Endodermal cell (in vitro differentiated cells): ENCODE measurements around the gene PCDH19. TPM values are rescaled to one million over a fixed set of nuclear protein-coding genes. Genes with fewer than 3 reads are reported as not detected.

Experiments used
- DNase-seq: peaks from one replicate; pipeline ENCODE4 v3.0.0-alpha.2; 2017
- H3K27ac ChIP-seq: 2 replicates; pipeline ENCODE4 v1.5.1; 2013; ENCODE audit warnings: mild to moderate bottlenecking, low read depth, low read length, moderate library complexity
- H3K27me3 ChIP-seq: 2 replicates; pipeline ENCODE4 v1.6.1; 2013; ENCODE audit warnings: mild to moderate bottlenecking, low read length, moderate library complexity; ENCODE audit not compliant: insufficient read depth, control insufficient read depth, poor library complexity, severe bottlenecking
- H3K36me3 ChIP-seq: 2 replicates; pipeline ENCODE4 v1.7.0; 2013; ENCODE audit warnings: mild to moderate bottlenecking, low read length, moderate library complexity; ENCODE audit not compliant: control insufficient read depth, insufficient read depth
- H3K4me1 ChIP-seq: one replicate; pipeline ENCODE4 v1.7.0; 2013; ENCODE audit warnings: low read length; ENCODE audit not compliant: control insufficient read depth, insufficient read depth
- H3K4me3 ChIP-seq: 2 replicates; pipeline ENCODE4 v1.5.1; 2013; ENCODE audit warnings: mild to moderate bottlenecking, low read length, moderate library complexity
- H3K9ac ChIP-seq: 2 replicates; pipeline ENCODE4 v1.6.1; 2013; ENCODE audit warnings: mild to moderate bottlenecking, low read length, moderate library complexity; ENCODE audit not compliant: poor library complexity, severe bottlenecking; ENCODE audit errors: extremely low read depth
- H3K9me3 ChIP-seq: 2 replicates; pipeline ENCODE4 v1.6.1; 2013; ENCODE audit warnings: mild to moderate bottlenecking, low read length, moderate library complexity; ENCODE audit not compliant: control insufficient read depth
- H3K27ac Mint-ChIP-seq: 2 replicates; pipeline ENCODE4 v1.8.0; 2020; ENCODE audit warnings: mixed read lengths
- H3K27me3 Mint-ChIP-seq: 2 replicates; pipeline ENCODE4 v1.8.0; 2021; ENCODE audit warnings: mild to moderate bottlenecking, mixed read lengths; ENCODE audit not compliant: insufficient read depth
- H3K36me3 Mint-ChIP-seq: 2 replicates; pipeline ENCODE4 v1.8.0; 2020; ENCODE audit warnings: low read depth, mixed read lengths
- H3K4me1 Mint-ChIP-seq: 2 replicates; pipeline ENCODE4 v1.8.0; 2020; ENCODE audit warnings: mixed read lengths
- H3K4me3 Mint-ChIP-seq: 2 replicates; pipeline ENCODE4 v1.8.0; 2020; ENCODE audit warnings: mild to moderate bottlenecking, moderate library complexity, mixed read lengths
- H3K9me3 Mint-ChIP-seq: 2 replicates; pipeline ENCODE4 v1.8.0; 2020; ENCODE audit warnings: mild to moderate bottlenecking, mixed read lengths
- CTCF ChIP-seq: fragments of 200-600 bp; sonication (generic); conservative IDR thresholded peaks from 2 replicates; pipeline ENCODE4 v1.5.0; 2021; ENCODE audit warnings: antibody characterized with exemption, mild to moderate bottlenecking
- WGBS, 2 experiments: methylation state at CpG; one replicate each; pipeline versions ENCODE4 v1.1.5 to v1.1.7; 2013; ENCODE audit warnings: missing lambda C conversion rate in 2 of 2, mixed read lengths in 1 of 2; ENCODE audit not compliant: insufficient coverage in 1 of 2, insufficient read length in 1 of 2; 5-methylcytosine and 5-hydroxymethylcytosine counted together
- total RNA-seq, 2 donors: library from RNA; stranded (reverse); fragmentation: NEBNext Ultra II Directional in 1 of 2; extraction: Animal tissue kit (Norgen Biotek cat#: 25700) in 1 of 2; gene quantifications; 2 replicates in 1 of 2; 3 replicates in 1 of 2; pipeline ENCODE4 v1.2.1, GENCODE V29; 2021

The PCDH19 gene
- total RNA-seq, 2 donors from 2014 or later = 0.20 to 1.5 TPM

GRCh38 chrX:100299559-100299958 is 110.5 kb downstream of the PCDH19 start:
- no peaks in the 10 kb centered on the region for H3K27me3 ChIP-seq
- WGBS, 2 experiments = 40 to 97% methylated on average over 1 to 2 of the region's 2 CpGs
- H3K9me3 Mint-ChIP-seq = no peaks in the 10 kb centered on the region
- H3K4me3 ChIP-seq = no peak overlapping the region
- H3K4me3 Mint-ChIP-seq = no peak overlapping the region
- no peaks in the 10 kb centered on the region for H3K9me3 ChIP-seq
- peaks cover 2% of the 10 kb centered on the region for H3K27me3 Mint-ChIP-seq
- no peaks in the 10 kb centered on the region for H3K36me3 ChIP-seq
- no peak for TF ChIP-seq CTCF
- no peak overlapping the region for H3K27ac Mint-ChIP-seq
- H3K27ac ChIP-seq = no peak overlapping the region
- H3K9ac ChIP-seq = no peak overlapping the region
- H3K36me3 Mint-ChIP-seq = no peaks in the 10 kb centered on the region
- no peak for DNase-seq
- H3K4me1 ChIP-seq = no peaks in the 10 kb centered on the region
- H3K4me1 Mint-ChIP-seq = peaks cover 43% of the 10 kb centered on the region

- Mint-ChIP-seq H3K4me3 (no peak overlapping the region), H3K4me1 (peaks cover 44% of the 10 kb centered on the region), H3K27me3 (no peaks in the 10 kb centered on the region), H3K27ac (no peak overlapping the region), H3K36me3 (no peaks in the 10 kb centered on the region), H3K9me3 (no peaks in the 10 kb centered on the region)
- no peaks in the 10 kb centered on the region for H3K36me3 ChIP-seq
- no peaks in the 10 kb centered on the region for H3K4me1 ChIP-seq
- WGBS, 2 experiments = no CpG with 5 or more reads among the region's 1 CpG
- no peak for TF ChIP-seq CTCF
- no peak for DNase-seq
- no peak overlapping the region for H3K9ac ChIP-seq
- H3K27me3 ChIP-seq = no peaks in the 10 kb centered on the region
- no peak overlapping the region for H3K4me3 ChIP-seq
- H3K27ac ChIP-seq = no peak overlapping the region
- no peaks in the 10 kb centered on the region for H3K9me3 ChIP-seq
Observed at GRCh38 chrX:100297728-100298127, 112.3 kb downstream of the PCDH19 start.

GRCh38 chrX:100296183-100296753 is 113.8 kb downstream of the PCDH19 start:
- H3K4me3 ChIP-seq = no peak overlapping the region
- H3K9me3 ChIP-seq = no peaks in the 10 kb centered on the region
- H3K4me1 Mint-ChIP-seq = peaks cover 47% of the 10 kb centered on the region
- no peaks in the 10 kb centered on the region for H3K27me3 ChIP-seq
- peak overlapping the region; percentile 96 for H3K27ac Mint-ChIP-seq
- WGBS, 2 experiments = 20 to 47% methylated on average over 1 to 21 of the region's 21 CpGs
- H3K4me1 ChIP-seq = no peaks in the 10 kb centered on the region
- TF ChIP-seq CTCF = no peak
- H3K36me3 Mint-ChIP-seq = no peaks in the 10 kb centered on the region
- H3K36me3 ChIP-seq = no peaks in the 10 kb centered on the region
- DNase-seq = peak; percentile 88
- H3K27me3 Mint-ChIP-seq = no peaks in the 10 kb centered on the region
- no peaks in the 10 kb centered on the region for H3K9me3 Mint-ChIP-seq
- H3K4me3 Mint-ChIP-seq = no peak overlapping the region
- no peak overlapping the region for H3K27ac ChIP-seq
- no peak overlapping the region for H3K9ac ChIP-seq
